HepG2 (cell line): ENCODE results near the gene BCAM. TPM values are rescaled to one million over a fixed set of nuclear protein-coding genes. Genes with fewer than 3 reads are reported as not detected.
A peak's percentile ranks its signal among the peaks of the same experiment; 100 is the strongest.

Experiments used
- CBFB ChIP-seq: sonication (generic); formaldehyde crosslinking; IDR thresholded peaks from 2 replicates; pipeline ENCODE4 v1.4.0; 2020; ENCODE audit warnings: missing genetic modification reagents
- CBX1 ChIP-seq: IDR thresholded peaks from one replicate; pipeline ENCODE4 v1.6.1; 2016; ENCODE audit warnings: antibody characterized with exemption, low read depth
- GZF1 ChIP-seq: sonication (generic); formaldehyde crosslinking; IDR thresholded peaks from 2 replicates; pipeline ENCODE4 v1.5.1; 2020; ENCODE audit warnings: mild to moderate bottlenecking, missing genetic modification reagents
- KMT2B ChIP-seq: IDR thresholded peaks from 2 replicates; pipeline ENCODE4 v1.6.1; 2016; ENCODE audit warnings: missing genetic modification reagents, missing compliant biosample characterization
- LCORL ChIP-seq, 2 experiments: fragments of 450-650 bp in 1 of 2; sonication (generic) in 1 of 2; formaldehyde crosslinking in 1 of 2; IDR thresholded peaks; 2 replicates each; pipeline versions ENCODE4 v1.5.0 to v1.6.1; 2017 to 2020; ENCODE audit warnings: antibody characterized with exemption in 1 of 2, missing genetic modification reagents in 1 of 2
- MXI1 ChIP-seq: IDR thresholded peaks from 3 replicates; pipeline ENCODE4 v1.6.1; 2012; ENCODE audit warnings: low read depth, low read length, inconsistent platforms, borderline replicate concordance
- NRL ChIP-seq: sonication (generic); formaldehyde crosslinking; IDR thresholded peaks from 2 replicates; pipeline ENCODE4 v1.5.0; 2020; ENCODE audit warnings: missing genetic modification reagents, mild to moderate bottlenecking, moderate library complexity, borderline replicate concordance
- SAP130 ChIP-seq: IDR thresholded peaks from 2 replicates; pipeline ENCODE4 v1.6.1; 2016; ENCODE audit warnings: low read depth
- SSRP1 ChIP-seq: IDR thresholded peaks from 2 replicates; pipeline ENCODE4 v1.6.1; 2016; ENCODE audit warnings: control low read depth
- THAP11 ChIP-seq: IDR thresholded peaks from 2 replicates; pipeline ENCODE4 v1.6.1; 2016; ENCODE audit warnings: missing biosample characterization, missing genetic modification reagents
- TSC22D2 ChIP-seq: sonication (generic); formaldehyde crosslinking; IDR thresholded peaks from 2 replicates; pipeline ENCODE4 v1.5.1; 2020; ENCODE audit warnings: missing genetic modification reagents, mild to moderate bottlenecking, borderline replicate concordance
- ZBTB38 ChIP-seq: sonication (generic); formaldehyde crosslinking; IDR thresholded peaks from 2 replicates; pipeline ENCODE4 v1.5.1; 2020; ENCODE audit warnings: mild to moderate bottlenecking, missing genetic modification reagents
- ZNF264 ChIP-seq: sonication (generic); formaldehyde crosslinking; IDR thresholded peaks from 2 replicates; pipeline ENCODE4 v1.4.0; 2020; ENCODE audit warnings: missing genetic modification reagents
- ZNF614 ChIP-seq: IDR thresholded peaks from 2 replicates; pipeline ENCODE4 v1.6.1; 2018; ENCODE audit warnings: missing biosample characterization, missing genetic modification reagents, inconsistent platforms, borderline replicate concordance
- polyA plus RNA-seq, 8 experiments: library from polyadenylated mRNA; depleted of rRNA in 3 of 8; stranded (reverse) in 7 of 8; unstranded in 1 of 8; fragments of >200 nt; fragmentation: Illumina TruSeq in 4 of 8; extraction: Trizol in 4 of 8; gene quantifications; 2 replicates each; pipeline versions ENCODE4 v1.2.1 to v1.2.3, GENCODE V29; 2011 to 2016; ENCODE audit warnings: low read depth in 4 of 8, missing spikeins in 1 of 8, mixed read lengths in 1 of 8; ENCODE audit not compliant: insufficient read depth in 1 of 8
- total RNA-seq, 5 experiments: library from RNA; depleted of rRNA; stranded (reverse); fragments of >200 nt; fragmentation: Illumina TruSeq; extraction: Trizol; gene quantifications; 2 replicates each; pipeline ENCODE4 v1.2.3, GENCODE V29; 2016; ENCODE audit warnings: low read depth in 1 of 5
- TF ChIP-seq, protein P1 (sequence below): sonication (generic); formaldehyde crosslinking; IDR thresholded peaks from 2 replicates; pipeline ENCODE4 v1.5.0; 2020; ENCODE audit warnings: missing genetic modification reagents
- TF ChIP-seq, protein P2 (sequence below), 2 experiments: sonication (generic) in 1 of 2; formaldehyde crosslinking in 1 of 2; IDR thresholded peaks; 2 replicates each; pipeline versions ENCODE4 v1.6.1 to v1.9.0; 2014 to 2022; ENCODE audit warnings: antibody characterized with exemption in 1 of 2, borderline replicate concordance in 1 of 2, inconsistent platforms in 1 of 2, low read depth in 1 of 2, missing genetic modification reagents in 1 of 2
- TF ChIP-seq, protein P3 (sequence below): sonication (generic); formaldehyde crosslinking; IDR thresholded peaks from 2 replicates; pipeline ENCODE4 v1.5.0; 2020; ENCODE audit warnings: mild to moderate bottlenecking, missing genetic modification reagents

The BCAM gene
- total and polyA plus RNA-seq, 2 of the 13 experiments (the other 11 are each of a cell fraction or from before 2014, with no cell fraction given) = 51.2 to 62.7 TPM

DNA sequence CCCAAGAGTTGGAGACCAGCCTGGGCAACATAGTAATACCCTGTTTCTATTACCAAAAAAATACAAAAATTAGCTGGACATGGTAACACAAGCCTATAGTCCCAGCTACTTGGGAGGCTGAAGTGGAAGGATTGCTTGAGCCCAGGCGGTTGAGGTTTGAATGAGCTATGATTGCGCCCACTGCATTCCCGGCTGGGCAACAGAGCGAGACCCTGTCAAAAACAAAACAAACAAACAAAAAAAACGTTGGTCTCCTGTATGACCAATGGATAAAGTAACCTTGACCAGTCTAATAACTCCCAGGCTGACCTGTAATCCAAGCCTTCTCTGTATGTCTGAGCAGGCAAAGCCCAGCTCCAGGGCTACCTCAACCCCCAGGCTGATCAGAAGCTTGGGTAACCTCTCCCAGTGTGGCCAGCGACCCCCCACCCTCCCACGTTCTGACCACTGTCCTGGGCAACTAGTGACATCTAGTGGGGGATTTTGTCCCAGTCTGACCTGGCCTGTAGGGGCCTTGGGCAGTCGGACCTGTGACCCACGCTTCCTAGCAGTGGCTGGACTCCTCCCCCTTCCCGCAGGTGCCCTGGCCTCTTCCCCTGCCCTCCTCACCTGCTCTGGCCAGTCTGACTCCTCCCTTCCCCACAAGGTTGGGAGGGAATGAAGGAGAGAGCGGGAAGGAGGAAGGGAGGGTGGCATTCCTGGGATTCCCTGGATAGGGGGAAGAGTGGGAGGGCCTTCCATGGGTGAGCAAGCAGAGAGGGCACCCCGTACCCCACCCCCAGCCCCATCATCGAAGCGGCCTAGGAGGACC is 1.0 kb upstream of the BCAM start (continued):
- TF ChIP-seq TSC22D2 (CRISPR knock-in tag) (no peak), CBFB (peak; percentile 53), GZF1 (CRISPR knock-in tag) (peak; percentile 74; the same call in 1 of the 2 replicates), THAP11 (CRISPR knock-in tag) (peak; percentile 16; the same call in 1 of the 2 replicates), ZBTB38 (CRISPR knock-in tag) (peak; percentile 74), LCORL (IDR thresholded peaks at IDR 0.05) (no peak), LCORL (CRISPR knock-in tag; IDR thresholded peaks at IDR 0.05) (peak; percentile 27; the same call in 1 of the 2 replicates), ZNF614 (CRISPR knock-in tag) (0 out of 2 replicates have a peak, but pooled peaks have one; percentile 58), MXI1 (peak; percentile 70; the same call in 1 of the 3 replicates), SAP130 (CRISPR knock-in tag) (peak; percentile 76), CBX1 (peak; percentile 74), KMT2B (CRISPR knock-in tag) (no peak), SSRP1 (peak; percentile 37; the same call in 1 of the 2 replicates), NRL (CRISPR knock-in tag) (no peak), ZNF264 (CRISPR knock-in tag) (no peak)
- TF ChIP-seq, protein P1, sequence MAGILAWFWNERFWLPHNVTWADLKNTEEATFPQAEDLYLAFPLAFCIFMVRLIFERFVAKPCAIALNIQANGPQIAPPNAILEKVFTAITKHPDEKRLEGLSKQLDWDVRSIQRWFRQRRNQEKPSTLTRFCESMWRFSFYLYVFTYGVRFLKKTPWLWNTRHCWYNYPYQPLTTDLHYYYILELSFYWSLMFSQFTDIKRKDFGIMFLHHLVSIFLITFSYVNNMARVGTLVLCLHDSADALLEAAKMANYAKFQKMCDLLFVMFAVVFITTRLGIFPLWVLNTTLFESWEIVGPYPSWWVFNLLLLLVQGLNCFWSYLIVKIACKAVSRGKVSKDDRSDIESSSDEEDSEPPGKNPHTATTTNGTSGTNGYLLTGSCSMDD = no peak
- TF ChIP-seq, protein P2, sequence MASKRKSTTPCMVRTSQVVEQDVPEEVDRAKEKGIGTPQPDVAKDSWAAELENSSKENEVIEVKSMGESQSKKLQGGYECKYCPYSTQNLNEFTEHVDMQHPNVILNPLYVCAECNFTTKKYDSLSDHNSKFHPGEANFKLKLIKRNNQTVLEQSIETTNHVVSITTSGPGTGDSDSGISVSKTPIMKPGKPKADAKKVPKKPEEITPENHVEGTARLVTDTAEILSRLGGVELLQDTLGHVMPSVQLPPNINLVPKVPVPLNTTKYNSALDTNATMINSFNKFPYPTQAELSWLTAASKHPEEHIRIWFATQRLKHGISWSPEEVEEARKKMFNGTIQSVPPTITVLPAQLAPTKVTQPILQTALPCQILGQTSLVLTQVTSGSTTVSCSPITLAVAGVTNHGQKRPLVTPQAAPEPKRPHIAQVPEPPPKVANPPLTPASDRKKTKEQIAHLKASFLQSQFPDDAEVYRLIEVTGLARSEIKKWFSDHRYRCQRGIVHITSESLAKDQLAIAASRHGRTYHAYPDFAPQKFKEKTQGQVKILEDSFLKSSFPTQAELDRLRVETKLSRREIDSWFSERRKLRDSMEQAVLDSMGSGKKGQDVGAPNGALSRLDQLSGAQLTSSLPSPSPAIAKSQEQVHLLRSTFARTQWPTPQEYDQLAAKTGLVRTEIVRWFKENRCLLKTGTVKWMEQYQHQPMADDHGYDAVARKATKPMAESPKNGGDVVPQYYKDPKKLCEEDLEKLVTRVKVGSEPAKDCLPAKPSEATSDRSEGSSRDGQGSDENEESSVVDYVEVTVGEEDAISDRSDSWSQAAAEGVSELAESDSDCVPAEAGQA (IDR thresholded peaks at IDR 0.05; ENCODE audit: low read depth) = peak; percentile 55; the same call in 1 of the 2 replicates
- TF ChIP-seq, protein P2 (CRISPR knock-in tag; IDR thresholded peaks at IDR 0.05; ENCODE audit: borderline replicate concordance) = no peak
- TF ChIP-seq, protein P3, sequence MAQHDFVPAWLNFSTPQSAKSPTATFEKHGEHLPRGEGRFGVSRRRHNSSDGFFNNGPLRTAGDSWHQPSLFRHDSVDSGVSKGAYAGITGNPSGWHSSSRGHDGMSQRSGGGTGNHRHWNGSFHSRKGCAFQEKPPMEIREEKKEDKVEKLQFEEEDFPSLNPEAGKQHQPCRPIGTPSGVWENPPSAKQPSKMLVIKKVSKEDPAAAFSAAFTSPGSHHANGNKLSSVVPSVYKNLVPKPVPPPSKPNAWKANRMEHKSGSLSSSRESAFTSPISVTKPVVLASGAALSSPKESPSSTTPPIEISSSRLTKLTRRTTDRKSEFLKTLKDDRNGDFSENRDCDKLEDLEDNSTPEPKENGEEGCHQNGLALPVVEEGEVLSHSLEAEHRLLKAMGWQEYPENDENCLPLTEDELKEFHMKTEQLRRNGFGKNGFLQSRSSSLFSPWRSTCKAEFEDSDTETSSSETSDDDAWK = no peak
